Stimulated activated CD4-positive, alpha-beta T cell treated with anti-CD3 and anti-CD28 coated beads, Interleukin-12 subunit alpha, Interleukin-12 subunit beta, amount 100 ng/mL, for 48 hours (primary cell): ENCODE results near the gene PTPN6.

Experiments used
- DNase-seq, 3 donors: peaks; one replicate each; pipeline ENCODE4 v3.0.0-alpha.2; 2020; ENCODE audit warnings: low read depth in 2 of 3, low spot score in 1 of 3

PTPN6 gene

DNA sequence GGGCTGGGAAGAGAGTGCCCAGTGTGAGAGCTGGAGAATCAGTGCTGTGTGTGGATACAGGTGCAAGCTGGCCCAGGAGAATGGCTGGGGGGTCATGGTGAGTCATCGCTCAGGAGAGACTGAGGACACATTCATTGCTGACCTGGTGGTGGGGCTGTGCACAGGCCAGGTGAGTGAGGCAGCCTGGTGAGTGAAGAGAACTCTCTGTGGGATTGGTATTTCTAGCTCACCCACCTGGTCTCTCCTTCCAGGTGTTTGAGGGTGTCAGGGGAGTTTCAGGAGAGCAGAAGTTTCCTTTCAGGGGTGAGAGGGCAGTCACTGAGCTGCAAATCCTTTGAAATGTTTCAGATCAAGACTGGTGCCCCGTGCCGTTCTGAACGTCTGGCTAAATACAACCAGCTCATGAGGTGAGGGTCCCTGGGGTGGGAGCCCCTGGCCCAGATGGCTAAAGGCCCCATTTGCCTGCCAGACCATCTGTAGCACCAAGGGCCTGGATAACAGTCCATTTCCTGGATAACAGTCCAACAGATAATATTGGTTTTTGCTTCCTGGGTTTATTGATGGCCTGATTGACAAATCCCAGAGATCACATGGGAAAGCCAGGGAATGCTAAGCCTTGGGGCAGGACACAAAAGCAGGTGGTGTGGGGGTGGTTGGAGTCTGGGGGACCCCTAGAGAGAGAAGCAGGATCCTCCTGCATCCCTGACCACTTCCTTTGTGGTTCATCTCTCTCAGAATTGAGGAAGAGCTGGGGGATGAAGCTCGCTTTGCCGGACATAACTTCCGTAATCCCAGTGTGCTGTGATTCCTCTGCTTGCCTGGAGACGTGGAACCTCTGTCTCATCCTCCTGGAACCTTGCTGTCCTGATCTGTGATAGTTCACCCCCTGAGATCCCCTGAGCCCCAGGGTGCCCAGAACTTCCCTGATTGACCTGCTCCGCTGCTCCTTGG lies 28.9 kb upstream of the PTPN6 start:
- no peak for DNase-seq

DNA sequence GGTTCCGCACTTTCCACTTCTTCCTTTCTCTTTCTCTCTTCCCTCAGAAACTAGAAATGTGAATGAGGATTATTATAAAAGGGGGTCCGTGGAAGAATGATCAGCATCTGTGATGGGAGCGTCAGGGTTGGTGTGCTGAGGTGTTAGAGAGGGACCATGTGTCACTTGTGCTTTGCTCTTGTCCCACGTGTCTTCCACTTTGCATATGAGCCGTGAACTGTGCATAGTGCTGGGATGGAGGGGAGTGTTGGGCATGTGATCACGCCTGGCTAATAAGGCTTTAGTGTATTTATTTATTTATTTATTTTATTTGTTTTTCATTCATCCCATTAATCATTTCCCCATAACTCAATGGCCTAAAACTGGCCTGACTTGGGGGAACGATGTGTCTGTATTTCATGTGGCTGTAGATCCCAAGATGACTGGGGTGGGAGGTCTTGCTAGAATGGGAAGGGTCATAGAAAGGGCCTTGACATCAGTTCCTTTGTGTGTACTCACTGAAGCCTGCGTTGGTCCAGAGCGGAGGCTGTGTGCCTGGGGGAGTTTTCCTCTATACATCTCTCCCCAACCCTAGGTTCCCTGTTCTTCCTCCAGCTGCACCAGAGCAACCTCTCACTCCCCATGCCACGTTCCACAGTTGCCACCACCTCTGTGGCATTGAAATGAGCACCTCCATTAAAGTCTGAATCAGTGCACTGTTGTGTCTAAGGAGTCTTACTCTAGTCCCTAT lies 28.0 kb upstream of the PTPN6 start:
- DNase-seq = no peak

DNA sequence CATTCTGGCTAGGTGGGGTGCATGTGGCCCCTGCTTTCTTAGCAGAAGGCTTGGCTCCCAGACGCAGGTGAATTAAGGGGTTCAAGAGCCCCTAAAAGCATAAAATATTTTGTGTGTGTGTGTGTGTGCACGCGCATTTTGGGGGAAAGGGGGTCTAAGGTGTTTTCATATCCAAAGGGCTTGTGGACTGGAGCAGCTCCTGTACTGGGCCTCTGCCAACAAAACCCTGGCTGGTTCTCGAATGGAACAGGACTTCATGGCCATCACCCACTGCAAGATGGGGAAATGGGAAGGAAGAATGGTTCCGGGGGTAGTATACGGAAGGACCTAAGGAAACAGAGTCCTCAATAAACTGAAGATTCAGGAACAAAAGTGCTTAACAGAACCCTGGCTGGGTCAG lies 27.3 kb upstream of the PTPN6 start:
- no peak for DNase-seq

DNA sequence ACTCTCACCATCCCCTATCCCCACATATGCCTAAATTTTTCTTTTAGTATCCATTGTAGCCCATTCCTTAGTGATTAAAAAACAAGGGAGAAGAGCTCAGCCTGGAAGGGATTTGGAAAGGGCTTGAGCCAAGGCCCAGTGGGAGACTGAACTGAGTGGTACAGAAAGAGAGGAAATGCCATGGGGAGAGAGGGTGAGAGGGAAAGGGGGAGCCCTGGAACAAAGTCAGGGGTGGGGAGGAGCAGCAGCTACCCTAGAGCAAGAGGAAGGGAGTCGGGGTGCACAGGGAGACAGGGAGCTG lies 26.0 kb upstream of the PTPN6 start:
- DNase-seq = no peak

DNA sequence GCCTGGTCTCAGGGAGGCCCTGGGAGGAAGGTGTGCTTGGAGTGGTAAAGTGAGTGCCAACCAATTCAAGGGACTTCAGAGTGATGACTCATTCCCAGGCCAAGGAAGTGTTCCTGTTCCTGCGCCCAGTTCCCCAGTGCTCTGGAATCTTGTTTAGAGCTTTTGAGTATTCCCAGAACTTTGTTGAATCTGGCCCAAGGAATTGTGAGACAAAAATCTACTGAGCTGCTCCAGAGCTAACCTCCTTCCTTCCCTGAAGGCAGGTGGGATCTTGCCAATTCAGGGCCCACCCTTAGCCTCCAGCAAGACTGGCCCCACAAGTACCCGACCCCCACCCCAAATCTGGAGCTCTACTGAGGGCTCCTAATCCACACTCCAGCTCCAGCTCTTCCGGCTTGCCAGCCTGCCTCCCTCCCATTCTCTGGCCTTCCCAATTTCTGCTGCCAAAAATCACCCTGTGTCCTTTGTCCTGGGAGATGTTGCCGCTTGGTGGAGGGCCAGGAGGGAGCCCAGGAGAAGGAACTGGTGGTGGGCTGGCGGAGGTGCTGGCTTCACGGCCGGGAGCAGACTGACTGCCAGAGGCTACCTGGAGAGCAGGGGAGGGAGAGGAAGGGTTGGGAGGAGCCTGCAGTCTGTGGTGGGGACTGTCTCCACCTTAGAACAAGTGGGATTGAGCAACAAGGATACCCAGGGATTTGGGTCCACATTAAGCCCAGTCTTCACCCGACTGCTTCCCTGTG lies 25.4 kb upstream of the PTPN6 start:
- no peak for DNase-seq

DNA sequence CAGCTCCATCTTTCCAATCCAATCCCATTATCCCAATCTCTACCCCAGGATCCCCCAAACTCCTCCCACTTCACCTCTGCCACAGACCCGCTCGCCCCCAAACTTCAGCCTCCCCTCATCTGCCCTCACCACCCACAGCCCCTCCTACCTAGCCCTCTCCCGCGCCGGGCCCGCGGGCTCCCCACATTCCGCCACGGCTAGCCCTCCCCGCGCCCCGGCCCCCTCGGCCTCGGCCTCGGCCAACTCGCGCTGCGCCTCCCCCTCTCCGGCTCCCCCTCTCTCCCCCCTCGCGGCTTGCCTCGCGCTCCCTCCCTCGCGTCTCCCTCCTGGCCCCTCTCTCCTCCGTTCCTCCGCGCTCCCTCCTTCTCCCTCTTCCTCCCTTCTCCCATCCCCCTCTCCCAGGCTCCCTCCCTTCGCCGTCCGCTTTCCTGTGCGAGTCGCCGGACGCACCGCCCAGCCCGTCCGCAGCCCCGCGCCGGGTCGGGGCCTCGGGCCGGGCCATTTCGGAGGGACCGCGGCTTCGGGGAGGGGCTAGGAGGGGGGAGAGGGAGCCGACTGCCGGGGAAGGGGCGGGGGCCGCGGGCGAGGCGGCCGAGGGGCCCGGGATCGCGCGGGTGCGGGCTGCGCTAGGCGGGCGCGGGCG lies 23.7 kb upstream of the PTPN6 start, which contains the start of gene ATN1:
Gene ATN1 (plus strand): TSS at position 581 of the 643 bp plus-strand sequence. CDS start 6,043 bp downstream, outside the sequence.
- no peak for DNase-seq

DNA sequence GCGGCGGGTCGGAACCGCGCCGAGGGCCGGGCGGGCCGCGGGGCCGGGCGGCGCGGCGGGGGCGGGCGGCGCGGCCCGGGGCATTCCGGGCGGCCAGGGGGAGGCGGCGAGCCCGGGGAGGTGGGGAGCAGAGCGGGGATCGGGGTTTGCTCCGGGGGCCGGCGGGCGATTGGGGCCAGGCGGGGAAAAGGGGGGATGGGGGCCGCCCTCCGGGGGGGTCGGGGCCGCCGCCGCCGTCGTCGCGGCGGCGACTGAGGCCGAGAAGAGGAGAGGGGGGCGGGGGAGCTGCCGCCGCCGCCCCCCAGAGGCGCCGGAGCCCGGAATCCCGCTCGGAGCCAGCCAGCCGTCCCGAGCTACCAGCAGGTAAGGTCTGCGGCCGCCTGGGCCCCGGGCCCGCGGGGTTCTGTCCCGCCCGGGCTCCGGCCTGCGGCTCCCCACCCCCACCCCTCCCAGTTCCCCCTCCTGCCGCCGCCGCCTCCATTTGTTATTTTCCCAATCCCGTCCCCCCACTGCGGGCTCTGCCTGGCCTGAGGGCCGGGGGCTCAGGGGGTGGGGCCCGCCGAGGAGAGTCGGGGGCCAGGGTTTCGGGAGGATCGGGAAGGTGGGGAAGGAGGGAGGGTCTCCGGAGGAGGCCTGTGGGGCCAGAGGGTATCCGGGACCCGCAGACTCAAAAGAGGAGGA lies 23.0 kb upstream of the PTPN6 start:
- no peak for DNase-seq

DNA sequence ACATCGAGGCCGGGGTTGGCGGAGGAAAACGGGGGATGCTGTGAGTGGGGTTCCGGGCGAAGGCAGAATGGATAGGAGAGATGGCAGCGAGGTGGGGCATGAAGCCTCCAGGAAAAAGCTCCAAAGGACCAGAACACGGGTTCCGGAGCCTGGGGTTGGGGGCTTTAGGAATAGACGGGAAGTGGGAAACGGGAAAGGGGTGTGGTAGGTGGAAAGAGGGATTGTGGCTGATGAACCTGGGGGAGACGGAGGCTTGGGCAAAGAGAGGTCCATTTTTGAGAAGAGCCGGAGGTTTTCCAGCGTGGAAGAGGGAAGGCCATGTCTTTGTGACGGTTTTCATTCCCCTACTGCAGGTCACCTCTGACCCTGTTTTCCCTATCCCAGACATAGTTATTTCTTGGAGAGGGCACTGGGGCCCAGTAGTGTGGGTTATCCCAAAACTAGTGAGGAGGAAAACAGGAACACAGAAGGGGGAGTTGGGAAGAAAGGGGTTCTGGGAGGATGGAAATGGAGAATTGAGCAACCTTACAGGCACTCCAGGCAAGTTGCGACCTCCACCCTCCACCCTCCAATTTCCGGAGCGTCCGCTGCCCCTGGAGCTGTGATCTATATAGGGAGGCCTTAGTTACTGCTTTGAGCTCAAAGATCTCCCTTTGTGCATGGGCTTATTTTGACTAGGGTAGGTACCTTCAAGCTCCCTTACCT lies 22.3 kb upstream of the PTPN6 start:
- DNase-seq = no peak

DNA sequence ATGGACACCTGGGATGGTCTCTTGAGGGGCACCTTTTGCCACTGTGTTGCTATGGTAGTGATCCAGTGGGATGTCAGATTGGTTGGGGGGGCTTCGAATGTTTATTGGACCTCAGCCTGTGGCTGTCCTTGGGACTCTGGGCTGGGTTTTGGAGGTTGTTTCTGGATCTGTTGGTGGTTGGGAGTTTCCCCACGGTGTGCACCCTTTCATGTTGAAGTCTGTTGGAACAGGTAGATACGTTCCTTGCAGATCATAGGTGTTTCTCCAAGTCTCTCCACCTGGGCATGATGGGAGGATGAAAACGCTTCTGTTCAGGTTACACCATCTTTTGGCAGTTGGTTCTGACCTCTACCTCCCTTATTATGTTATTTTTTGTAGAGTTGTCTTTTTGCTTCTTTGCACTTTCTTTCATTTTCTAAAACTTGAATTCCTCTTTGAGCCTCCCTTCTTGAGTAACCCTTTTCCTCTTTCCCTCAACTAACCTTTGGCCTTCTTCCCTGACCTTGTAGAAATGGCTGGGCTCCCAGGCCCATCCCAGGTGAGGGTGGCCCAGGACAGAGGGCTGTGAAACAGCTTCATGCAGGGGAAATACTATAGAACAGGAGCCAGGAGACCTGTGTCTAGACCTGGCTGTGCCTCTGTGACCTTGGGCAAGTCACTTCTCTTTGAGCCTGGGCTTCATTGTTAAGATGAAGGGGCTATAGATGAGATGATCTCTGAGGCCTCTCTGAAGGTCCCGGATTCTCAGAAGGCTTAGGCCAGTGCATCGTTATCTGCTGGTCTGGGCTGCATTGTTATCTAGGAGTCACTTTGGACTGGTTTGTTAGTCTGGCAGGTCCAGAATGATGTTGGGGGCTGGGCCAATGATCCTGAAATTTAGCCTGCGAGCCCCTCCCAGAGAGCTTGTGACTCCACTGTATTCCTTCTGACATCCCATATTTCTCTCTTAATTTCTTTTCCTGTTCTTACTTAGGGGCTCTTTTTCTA lies 21.4 kb upstream of the PTPN6 start:
- no peak for DNase-seq

DNA sequence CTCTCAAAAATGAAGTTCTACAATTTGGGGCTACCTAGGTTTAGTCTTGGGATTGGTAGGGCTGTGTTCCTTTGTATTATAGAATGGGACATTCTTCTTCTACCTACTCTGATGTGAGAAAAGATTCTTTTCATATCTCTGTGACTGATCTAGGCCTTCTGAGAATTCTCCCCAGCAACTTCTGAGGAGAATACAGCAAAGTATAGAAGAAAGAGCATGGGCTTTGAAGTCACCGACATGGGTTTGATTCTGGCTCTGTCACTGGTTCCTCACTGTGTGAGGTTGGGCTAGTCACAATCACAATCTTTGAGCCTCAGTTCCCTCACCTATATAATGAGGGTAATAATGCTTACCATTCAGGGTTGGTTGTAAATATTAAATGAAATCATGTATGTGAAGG lies 18.4 kb upstream of the PTPN6 start:
- DNase-seq = no peak

DNA sequence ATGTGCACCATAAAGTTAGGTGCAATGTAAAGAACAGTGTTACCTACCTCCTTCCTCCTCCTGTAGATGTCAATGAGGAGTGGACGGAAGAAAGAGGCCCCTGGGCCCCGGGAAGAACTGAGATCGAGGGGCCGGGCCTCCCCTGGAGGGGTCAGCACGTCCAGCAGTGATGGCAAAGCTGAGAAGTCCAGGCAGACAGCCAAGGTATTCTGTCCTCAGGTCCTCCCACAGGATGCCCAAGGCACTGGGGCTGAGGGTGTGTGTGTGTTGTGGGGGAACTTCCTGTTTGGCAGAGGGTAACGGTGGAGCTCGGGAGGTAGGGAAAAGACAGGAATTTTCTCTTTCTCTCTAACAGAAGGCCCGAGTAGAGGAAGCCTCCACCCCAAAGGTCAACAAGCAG lies 17.0 kb upstream of the PTPN6 start:
- no peak for DNase-seq

DNA sequence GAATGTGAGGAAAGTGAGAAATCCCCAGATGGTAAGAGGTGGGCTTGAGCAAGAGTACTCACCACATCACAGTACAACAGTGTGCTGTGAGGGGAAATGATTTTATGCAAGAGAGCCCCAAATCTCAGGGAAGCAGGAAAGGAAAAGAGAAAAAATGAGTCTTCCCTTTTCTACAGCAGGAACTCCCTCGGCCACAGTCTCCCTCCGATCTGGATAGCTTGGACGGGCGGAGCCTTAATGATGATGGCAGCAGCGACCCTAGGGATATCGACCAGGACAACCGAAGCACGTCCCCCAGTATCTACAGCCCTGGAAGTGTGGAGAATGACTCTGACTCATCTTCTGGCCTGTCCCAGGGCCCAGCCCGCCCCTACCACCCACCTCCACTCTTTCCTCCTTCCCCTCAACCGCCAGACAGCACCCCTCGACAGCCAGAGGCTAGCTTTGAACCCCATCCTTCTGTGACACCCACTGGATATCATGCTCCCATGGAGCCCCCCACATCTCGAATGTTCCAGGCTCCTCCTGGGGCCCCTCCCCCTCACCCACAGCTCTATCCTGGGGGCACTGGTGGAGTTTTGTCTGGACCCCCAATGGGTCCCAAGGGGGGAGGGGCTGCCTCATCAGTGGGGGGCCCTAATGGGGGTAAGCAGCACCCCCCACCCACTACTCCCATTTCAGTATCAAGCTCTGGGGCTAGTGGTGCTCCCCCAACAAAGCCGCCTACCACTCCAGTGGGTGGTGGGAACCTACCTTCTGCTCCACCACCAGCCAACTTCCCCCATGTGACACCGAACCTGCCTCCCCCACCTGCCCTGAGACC lies 15.6 kb upstream of the PTPN6 start:
- no peak for DNase-seq

DNA sequence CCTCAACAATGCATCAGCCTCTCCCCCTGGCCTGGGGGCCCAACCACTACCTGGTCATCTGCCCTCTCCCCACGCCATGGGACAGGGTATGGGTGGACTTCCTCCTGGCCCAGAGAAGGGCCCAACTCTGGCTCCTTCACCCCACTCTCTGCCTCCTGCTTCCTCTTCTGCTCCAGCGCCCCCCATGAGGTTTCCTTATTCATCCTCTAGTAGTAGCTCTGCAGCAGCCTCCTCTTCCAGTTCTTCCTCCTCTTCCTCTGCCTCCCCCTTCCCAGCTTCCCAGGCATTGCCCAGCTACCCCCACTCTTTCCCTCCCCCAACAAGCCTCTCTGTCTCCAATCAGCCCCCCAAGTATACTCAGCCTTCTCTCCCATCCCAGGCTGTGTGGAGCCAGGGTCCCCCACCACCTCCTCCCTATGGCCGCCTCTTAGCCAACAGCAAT lies 14.9 kb upstream of the PTPN6 start:
- DNase-seq = no peak

DNA sequence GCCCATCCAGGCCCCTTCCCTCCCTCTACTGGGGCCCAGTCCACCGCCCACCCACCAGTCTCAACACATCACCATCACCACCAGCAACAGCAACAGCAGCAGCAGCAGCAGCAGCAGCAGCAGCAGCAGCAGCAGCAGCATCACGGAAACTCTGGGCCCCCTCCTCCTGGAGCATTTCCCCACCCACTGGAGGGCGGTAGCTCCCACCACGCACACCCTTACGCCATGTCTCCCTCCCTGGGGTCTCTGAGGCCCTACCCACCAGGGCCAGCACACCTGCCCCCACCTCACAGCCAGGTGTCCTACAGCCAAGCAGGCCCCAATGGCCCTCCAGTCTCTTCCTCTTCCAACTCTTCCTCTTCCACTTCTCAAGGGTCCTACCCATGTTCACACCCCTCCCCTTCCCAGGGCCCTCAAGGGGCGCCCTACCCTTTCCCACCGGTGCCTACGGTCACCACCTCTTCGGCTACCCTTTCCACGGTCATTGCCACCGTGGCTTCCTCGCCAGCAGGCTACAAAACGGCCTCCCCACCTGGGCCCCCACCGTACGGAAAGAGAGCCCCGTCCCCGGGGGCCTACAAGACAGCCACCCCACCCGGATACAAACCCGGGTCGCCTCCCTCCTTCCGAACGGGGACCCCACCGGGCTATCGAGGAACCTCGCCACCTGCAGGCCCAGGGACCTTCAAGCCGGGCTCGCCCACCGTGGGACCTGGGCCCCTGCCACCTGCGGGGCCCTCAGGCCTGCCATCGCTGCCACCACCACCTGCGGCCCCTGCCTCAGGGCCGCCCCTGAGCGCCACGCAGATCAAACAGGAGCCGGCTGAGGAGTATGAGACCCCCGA lies 14.3 kb upstream of the PTPN6 start:
- DNase-seq = peak in 2 of 3 donors; percentile 52 to 53

DNA sequence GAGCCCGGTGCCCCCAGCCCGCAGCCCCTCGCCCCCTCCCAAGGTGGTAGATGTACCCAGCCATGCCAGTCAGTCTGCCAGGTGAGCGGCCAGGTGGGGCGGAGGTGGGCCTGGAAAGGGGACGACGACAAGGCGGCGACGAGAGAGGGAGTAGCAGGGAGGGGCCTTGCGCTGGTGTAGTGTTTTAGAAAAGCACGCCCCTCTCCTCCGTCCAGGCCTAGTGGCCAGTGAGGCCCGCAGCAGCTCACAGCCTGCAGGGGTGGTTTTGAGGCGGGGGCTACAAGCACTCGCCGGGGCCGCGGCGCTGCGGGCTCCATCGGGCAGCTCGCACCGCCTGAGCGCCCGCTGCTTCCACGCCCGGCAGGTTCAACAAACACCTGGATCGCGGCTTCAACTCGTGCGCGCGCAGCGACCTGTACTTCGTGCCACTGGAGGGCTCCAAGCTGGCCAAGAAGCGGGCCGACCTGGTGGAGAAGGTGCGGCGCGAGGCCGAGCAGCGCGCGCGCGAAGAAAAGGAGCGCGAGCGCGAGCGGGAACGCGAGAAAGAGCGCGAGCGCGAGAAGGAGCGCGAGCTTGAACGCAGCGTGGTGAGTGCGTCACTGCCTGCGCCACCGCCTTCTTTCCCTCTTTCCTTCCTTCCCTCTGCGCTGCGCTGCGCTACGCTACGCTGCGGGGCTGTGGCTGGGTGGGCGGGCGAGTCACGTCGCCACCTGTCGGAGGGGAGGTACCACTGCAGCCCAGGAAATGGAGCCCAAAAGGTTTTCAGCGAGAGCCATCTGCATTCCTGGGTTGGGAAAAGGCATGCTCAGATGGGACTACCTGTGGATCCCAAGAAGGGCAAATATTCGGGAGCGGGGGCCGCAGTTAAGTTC lies 13.4 kb upstream of the PTPN6 start:
- peak; percentile 89 to 92 (median 89) for DNase-seq
